Central memory CD4-positive, alpha-beta T cell (primary cell): ENCODE measurements around the gene PDE7B.

Experiments used
- DNase-seq: peaks from one replicate; pipeline ENCODE4 v3.0.0; 2022

Gene PDE7B

GRCh38 chr6:136035378-136036070 is 184.0 kb downstream of the PDE7B start:
- DNase-seq, result no peak

GRCh38 chr6:136036071-136036380 is 184.5 kb downstream of the PDE7B start:
- DNase-seq, result no peak

DNA sequence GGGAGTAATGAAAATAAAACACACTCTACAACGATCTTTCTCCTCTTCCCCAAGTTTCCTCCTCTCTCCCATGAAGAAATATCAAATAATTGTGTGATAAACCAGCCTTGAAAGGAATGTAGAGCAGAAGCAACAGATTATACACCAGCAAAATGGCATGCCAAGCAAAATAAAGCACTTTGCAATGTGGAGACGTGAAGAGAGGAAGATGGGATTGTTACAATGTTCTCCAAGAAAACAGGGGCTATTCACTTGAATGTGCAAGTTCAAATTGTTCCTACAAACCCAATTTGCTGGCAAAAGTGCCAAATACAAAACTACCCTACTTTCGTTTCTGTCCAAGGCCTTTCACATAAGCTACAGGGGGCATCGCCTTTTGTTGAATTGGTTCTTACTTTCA is 185.1 kb downstream of the PDE7B start:
- no peak for DNase-seq

GRCh38 chr6:136037242-136037875 is 185.9 kb downstream of the PDE7B start:
- no peak for DNase-seq

- DNase-seq, result no peak
Measured at GRCh38 chr6:136037876-136038460, 186.5 kb downstream of the PDE7B start.

- DNase-seq, result no peak
Measured at GRCh38 chr6:136038531-136038930, 187.0 kb downstream of the PDE7B start.

DNA sequence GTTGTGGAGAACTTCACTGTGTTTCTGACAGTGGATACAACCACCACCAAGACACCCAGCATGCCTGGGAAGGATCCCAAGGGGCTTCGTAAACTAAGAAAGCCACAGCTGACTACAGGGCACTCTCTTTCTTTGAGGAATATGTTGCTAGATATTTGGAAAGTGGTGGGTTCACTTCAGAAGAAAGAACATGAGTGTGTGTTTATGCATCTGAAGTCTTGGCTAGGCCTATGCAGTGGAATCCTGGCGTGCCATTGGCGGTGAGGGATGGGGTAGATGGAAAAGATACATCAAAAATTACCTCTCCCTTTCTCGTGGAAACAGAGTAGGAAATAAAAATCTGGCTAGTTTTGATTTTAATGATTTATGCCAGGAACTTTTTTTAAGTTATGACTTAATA is 187.7 kb downstream of the PDE7B start:
- DNase-seq, result no peak

DNA sequence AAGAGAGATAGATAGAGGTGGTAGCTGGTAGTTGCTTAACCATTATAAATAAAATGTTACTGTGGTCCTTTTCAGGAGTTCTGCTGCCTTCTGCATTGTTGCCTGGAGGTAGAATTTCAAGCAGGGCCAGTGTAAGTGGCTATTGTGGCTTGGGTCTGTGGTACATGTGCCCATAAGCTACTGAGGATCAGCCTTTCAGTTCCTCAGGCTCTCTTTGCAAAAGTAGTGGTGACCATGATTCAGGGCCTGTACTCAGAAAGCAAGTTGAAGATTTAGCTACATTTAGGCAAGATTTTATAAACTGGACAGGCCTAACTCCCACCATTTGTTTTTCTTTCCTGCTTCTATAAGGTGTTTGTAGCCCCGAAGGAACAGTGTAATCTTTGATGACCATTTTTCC is 199.0 kb downstream of the PDE7B start:
- no peak for DNase-seq

DNA sequence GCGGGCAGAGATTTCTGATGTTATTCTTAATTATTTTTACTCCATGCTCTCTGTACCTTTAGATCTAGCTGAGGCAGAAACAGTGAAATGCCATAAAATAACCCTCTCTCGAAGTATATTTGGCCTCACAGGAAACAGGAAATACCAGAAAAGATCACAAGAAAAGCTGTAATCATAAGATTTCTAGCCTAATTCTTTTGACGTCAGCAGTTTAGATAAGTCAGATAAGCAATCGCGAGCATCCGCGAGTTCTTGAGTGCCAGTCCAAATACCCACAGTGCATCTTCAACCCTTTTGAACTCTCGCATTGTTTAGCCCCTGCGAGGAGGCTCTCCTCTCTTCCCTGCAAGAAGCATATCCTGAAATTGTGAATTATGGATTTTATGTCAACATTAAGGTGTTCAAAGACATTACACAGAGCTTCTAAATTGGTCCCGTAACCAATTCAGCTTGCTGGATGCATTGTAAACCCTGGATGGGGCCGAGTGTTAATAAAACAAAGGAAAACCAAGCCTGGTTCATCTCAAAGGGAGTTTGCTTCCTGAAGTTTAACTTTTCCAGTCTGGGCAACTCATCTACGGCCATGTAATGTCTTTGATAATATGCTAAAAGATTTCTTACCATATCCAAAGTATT is 199.8 kb downstream of the PDE7B start:
- peak; percentile 51 for DNase-seq

- DNase-seq, result no peak
Measured at GRCh38 chr6:136052031-136052430, 200.5 kb downstream of the PDE7B start.

- no peak for DNase-seq
Measured at GRCh38 chr6:136058852-136059251, 207.4 kb downstream of the PDE7B start.

- no peak for DNase-seq
Measured at GRCh38 chr6:136059308-136059707, 207.8 kb downstream of the PDE7B start.

GRCh38 chr6:136060052-136060451 is 208.6 kb downstream of the PDE7B start:
- DNase-seq, result no peak

GRCh38 chr6:136060759-136061158 is 209.3 kb downstream of the PDE7B start:
- no peak for DNase-seq

- no peak for DNase-seq
Measured at GRCh38 chr6:136061701-136062100, 210.2 kb downstream of the PDE7B start.

- no peak for DNase-seq
Measured at GRCh38 chr6:136063096-136063495, 211.6 kb downstream of the PDE7B start.

GRCh38 chr6:136066005-136066404 is 214.5 kb downstream of the PDE7B start:
- no peak for DNase-seq

DNA sequence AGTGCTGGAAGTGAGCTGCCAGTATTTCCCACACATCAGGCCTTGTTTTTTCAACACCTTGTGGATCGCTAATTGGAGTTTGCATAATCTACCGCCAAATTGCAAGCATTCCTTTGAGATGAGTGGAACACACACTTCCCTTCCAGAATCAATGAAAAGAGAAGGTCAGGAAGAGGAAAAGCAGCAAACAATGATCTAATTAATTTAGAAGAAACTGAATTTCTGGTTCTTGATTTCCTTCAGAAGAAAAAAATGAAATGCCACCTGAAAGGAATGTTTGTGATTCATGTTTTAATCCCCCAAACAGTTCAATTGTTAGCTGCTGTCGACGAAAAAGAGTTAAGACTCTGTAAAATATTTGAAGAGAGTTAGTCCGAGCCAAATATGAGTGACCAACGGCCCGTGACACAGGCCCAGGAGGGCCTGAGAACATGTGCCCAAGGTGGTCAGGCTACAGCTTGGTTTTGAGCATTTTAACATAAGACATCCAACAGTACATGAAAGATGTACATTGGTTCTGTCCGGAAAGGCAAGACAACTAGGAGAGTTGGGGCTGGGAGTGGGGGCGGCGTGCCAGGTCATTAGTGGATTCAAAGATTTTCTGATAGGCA is 216.3 kb downstream of the PDE7B start:
- DNase-seq, result no peak

- DNase-seq, result no peak
Measured at GRCh38 chr6:136069119-136069518, 217.6 kb downstream of the PDE7B start.

- no peak for DNase-seq
Measured at GRCh38 chr6:136070815-136071214, 219.3 kb downstream of the PDE7B start.

GRCh38 chr6:136072691-136073090 is 221.2 kb downstream of the PDE7B start:
- no peak for DNase-seq

- no peak for DNase-seq
Measured at GRCh38 chr6:136073216-136073615, 221.7 kb downstream of the PDE7B start.

GRCh38 chr6:136076496-136076895 is 225.0 kb downstream of the PDE7B start:
- DNase-seq, result no peak
